Fibroblast of peridontal ligament (primary cell): ENCODE measurements around the gene KRTAP13-2.

ENCODE experiments used
- DNase-seq: peaks from one replicate; pipeline ENCODE4 v3.0.0-alpha.2; 2010; ENCODE audit errors: extremely low read depth

KRTAP13-2 gene

DNA sequence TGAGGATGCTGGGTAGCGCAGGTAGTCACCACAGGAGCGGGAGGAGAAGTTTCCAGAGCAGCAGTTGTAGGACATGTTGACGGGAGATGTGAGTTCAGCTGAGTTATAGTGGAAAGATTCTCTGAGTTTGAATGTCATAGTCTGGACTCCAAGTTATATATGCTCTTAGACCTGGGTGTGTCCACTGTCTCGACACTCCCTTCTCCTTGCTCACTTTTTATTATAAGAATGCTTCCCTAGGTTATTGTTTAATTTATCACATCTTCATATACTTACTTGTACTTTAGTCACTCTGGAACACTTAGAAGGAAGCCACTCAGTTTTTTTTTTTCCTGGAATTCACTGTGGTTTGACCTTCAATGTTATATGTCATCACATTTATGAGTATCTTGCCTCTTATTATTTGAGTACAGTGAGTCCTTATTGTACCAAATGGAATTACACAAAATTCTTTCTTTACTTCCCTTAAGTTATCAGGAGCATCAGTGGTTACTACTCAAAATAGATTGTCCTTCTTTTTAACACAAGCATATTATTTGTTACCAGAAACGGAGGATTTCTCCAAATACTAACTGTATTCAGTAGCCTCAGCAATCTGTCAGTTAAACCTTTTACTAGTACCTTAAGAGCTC lies at the start of gene KRTAP13-2:
KRTAP13-2 (minus strand) TSS at position 133 of the 632 bp plus-strand sequence; CDS start at position 75, 58 bp downstream.
- no peak for DNase-seq

DNA sequence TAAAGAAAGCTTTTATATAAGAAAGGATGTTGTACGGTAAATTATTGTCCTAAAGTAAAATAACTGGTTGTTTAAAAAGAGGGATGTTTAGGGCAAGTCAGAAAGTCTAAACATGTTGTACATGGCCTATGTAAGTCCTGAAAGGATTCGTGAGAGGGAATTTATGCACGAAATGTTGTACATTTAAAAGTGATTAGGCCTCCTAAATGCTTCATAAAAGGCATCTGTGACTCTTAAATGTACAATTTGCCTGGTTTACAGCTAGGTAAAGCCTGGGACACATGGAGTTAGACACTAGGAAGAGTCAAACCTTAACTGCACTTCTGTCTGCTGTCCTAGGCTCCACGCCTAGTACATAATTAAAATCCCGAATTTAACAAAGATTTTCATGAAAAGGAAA lies 43.9 kb upstream of the KRTAP13-2 start:
- DNase-seq = no peak

DNA sequence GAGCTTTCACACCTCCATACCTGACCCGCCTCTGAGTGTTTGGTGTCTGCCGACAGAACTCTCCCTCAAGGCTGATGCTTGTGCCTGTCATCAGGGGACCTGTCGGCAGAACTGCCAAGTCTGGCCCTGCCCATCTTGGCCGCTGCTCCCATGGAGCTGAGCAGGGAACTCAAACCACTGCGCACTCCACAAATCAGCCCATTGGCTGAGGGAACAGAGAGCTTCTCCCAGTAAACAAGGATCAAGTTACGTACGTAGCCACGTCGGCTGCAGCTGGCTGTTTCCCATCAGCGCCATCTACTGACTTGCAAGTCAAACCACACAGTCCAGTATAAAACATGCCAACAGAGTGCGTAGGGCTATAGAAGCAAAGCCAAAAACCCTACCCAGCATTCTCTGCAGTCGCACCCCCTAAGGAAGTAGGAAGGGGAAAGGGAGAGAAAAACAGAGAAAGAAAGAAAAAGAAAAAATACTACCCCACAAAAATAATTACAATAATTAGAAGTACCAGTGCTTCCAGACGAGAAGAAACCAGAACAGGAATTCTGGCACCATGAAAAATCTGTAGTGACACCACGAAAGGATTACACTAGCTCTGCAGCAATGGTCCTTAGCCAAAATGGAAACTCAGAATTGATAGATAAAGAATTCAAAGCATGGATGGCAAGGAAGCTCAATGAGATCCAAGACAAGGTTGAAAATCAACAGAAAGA lies 36.9 kb upstream of the KRTAP13-2 start:
- no peak for DNase-seq

- DNase-seq = no peak
These were observed 23.7 kb upstream of the KRTAP13-2 start, which contains the start of gene KRTAP13-1 for GRCh38 chr21:30395731-30396130. TSS of gene KRTAP13-1 (plus strand) at chr21:30396031. CDS start at chr21:30396087, 56 bp downstream.

DNA sequence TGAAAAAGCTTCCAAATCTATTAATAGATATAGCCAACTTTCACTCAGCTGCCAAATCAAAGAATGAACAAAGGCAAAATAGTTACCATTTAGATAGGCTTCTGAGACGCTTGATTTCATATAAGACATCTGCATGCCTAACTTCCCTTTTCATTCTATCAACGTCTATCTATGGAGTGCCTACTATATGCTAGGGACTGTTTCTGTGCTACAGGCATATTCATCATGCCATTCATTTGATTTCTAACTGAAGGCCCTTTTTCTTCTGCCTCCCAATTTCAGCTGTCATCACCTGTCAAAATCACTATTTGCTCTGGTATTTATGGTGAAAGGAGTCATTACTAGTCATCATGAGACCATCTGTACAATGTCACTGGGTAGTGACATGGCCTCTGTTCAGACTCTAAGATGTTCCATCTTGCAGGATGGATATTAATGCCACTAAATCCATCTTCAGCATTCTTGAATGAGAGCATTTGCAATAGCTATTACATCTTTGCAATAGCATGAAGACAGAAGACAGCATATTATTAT lies 19.5 kb upstream of the KRTAP13-2 start:
- no peak for DNase-seq

DNA sequence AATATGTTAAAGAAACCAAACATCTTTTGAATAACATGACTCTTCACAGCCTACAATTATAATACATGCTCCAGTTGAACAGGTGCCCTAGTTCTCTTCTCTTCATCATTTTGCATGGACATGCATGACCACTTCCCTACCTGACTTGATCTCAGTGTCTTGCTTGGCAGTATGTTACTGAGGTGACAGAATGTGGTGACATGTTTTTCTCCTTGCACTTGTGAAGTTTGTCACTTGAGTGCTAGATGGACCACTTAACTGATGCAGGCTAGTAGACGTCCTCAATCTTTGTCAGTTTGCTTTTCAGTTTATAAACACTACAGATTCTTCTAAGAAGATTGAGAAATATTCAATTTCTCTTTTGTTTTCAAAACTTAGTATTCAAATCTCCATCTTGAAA lies 10.1 kb upstream of the KRTAP13-2 start:
- DNase-seq = no peak

GRCh38 chr21:30355906-30356305 lies 16.2 kb downstream of the KRTAP13-2 start:
- DNase-seq = no peak

GRCh38 chr21:30354308-30355005 lies 17.6 kb downstream of the KRTAP13-2 start:
- no peak for DNase-seq

GRCh38 chr21:30351534-30351933 lies 20.5 kb downstream of the KRTAP13-2 start:
- DNase-seq = no peak

GRCh38 chr21:30349572-30349971 lies 22.5 kb downstream of the KRTAP13-2 start:
- no peak for DNase-seq

DNA sequence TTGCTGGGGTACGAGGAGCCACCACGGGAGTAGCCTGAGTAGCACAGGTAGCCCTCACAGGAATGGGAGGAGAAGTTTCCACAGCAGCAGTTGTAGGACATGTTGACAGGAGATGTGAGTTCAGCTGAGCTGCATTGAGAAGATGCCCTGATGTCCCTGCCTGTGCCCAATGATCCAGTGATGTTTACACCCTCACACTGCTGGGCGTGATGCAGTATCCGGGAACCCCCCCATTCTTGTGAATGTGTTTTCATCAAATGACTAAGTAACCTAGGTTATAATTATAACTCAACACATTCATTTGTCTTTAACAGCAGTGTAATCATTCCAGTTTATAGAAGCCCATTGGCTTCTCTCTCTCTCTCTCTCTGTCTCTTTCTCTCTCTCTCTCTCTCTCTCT lies 23.6 kb downstream of the KRTAP13-2 start, which contains the start of gene KRTAP23-1:
KRTAP23-1 (minus strand) TSS at position 101 of the 400 bp plus-strand sequence; CDS start at position 101, 0 bp downstream.
- DNase-seq = no peak

DNA sequence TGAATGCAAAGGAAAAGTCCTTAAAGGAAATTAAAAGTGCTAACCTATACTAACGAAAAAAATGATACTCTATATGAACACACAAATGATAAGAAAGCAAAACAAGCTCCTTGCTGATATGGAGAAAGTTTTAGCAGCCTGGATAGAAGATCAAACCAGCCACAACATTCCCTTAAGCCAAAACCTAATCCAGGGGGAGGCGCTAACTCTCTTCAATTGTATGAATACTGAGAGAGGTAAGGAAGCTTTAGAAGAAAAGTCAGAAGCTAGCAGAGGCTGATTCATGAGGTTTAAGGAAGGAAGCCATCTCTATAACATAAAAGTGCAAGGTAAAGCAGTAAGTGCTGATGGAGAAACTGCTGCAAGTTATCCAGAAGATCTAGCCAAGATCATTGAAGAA lies 27.1 kb downstream of the KRTAP13-2 start:
- DNase-seq = no peak

DNA sequence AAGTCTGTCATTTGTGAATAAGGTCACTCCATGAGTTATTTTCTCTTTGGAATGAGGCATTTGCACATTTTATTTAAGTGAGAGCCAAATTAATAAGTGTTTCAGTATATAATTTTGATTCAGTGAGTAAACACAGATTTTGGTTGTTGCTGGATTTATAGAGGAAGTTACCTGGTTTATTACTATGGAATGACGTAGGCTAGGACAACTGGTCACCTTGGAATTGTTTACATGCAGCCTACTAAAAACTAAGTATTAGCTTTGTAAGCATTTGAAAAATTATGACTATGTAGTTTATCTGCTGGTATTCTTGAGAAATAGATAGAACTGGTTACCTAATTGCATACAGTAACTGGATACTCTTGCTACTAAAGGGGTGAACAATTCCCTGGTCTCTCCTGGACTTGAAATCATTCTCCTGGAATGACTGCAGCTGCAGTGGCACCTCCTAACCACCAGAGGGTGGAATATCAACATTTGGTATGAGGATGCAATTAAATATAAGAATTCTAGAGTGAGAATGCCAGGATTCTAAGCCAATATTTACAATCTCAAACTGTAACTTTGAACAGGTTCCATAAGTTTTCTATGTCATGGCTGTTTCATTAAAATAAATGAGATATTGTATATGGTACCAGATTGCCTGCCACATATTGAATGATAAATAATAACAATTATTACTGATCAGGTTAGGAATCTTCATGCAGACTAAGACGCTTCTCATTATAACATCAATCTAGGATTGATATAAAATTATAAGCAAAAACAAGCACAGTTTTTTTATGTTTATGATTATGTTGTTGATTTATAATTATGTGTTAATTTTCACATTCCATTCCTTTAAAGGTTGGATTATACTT lies 31.1 kb downstream of the KRTAP13-2 start:
- peak; percentile 3 for DNase-seq

DNA sequence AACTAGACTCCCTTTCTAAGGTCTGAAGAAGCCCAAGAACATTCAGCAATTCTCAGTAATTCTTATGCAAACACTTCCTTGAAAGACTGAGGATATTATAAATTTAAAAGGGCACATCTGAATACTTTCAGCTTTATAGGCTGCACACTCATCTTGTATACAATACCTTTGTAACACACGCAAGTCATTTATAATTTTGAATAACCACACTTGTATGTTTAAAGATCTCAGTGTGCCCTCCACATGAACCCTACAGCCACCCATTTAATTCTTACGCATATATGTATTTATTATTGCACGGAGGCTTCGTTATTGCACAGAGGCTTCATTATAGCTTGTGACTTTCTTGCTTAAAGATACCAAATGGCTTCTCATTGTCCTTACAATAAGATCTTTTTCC lies 33.4 kb downstream of the KRTAP13-2 start:
- no peak for DNase-seq

GRCh38 chr21:30337772-30338171 lies 34.3 kb downstream of the KRTAP13-2 start:
- no peak for DNase-seq

GRCh38 chr21:30337276-30337744 lies 34.8 kb downstream of the KRTAP13-2 start, which contains the start of gene KRTAP27-1:
TSS of gene KRTAP27-1 (minus strand) at chr21:30337694. CDS start at chr21:30337668, 26 bp downstream.
- DNase-seq = no peak

- no peak for DNase-seq
These were observed 35.5 kb downstream of the KRTAP13-2 start for GRCh38 chr21:30336596-30336995.

DNA sequence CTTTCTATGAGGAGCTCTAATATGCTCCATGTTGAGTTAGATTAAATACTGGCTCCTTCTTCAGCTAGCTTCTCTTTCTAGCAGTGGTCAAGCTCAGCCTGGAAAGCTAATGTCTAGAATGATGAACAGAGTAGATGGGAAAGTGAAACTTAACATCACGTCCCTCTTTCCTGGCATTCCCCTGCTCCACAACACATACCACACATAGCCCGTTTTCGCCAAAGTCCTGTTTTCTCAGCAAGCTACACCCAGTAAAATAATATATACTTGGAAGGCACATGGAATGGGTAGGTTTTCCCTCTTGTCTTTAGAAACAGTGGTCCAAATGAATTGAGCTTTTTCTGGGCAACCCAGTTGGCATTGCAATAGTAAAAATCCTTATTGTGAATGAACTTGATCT lies 38.3 kb downstream of the KRTAP13-2 start:
- DNase-seq = no peak

- no peak for DNase-seq
These were observed 39.4 kb downstream of the KRTAP13-2 start for GRCh38 chr21:30332681-30333080.

DNA sequence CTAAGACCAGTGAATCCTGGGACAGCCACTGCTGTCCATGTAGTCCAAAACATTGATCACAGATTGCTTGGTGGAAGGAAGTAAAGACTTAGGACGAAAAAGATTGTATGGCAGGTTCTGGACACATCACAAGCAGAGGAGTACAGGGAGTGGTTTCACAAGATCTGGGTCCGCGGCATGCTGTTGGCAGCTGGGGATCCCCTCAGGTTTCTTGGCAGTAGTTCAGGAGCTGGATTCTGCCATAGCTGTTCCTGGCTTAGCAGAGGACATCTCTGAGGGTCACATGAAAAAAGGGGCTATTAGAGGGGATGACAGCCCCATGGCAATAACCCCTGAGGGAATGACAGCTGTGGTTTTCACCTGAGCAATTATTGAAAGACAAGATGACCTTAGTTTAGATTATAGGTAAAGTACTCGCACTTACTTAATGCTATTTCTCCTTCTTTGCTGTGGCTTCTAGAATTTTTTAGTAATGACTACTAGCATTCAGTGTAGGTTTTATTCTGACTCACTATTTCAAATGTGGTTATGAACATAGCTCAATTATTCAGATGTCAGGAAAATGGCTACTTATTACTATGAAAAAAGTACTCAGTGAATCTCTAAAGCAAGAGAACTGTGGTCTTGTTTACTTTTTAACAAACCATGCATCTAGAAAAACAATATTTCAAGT lies 42.7 kb downstream of the KRTAP13-2 start:
- DNase-seq = no peak

DNA sequence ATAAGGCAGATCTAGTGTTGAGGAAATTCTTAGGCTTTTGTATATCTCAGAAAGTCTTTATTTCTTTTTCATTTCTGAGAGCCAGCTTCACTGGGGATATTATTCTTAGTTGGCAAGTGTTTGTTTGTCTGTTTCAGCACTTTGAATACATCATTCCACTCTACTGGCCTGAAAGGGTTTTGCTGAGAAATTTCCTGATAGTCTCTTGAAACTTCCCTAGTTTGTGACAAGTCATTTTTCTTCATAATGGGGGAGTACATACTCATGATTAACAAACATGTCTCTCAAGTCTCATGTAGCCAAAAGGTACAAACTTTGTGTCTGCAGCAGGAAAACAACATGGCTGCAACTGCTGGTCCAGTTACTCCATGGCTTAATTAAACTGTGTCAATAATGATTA lies 45.7 kb downstream of the KRTAP13-2 start:
- no peak for DNase-seq
